ENCODE data around the gene CHD9. TPM values are rescaled to one million over a fixed set of nuclear protein-coding genes. Genes with fewer than 3 reads are reported as not detected.
"Not testable (repeated sequence)": the region's sequence is repeated elsewhere in the genome, so short reads cannot be mapped to it uniquely, and the experiment has no call there.

Gene CHD9
- total RNA-seq, 3 donors from 2014 or later: 65.4 to 95.9 (median 86.6) TPM

GRCh38 chr16:53320992-53321391 is 266.2 kb downstream of the CHD9 start:
- H3K9me3 ChIP-seq: no peaks in the 10 kb centered on the region
- TF ChIP-seq CTCF (IDR thresholded peaks at IDR 0.05): no peak
- ATAC-seq (no peak), DNase-seq (no peak)
- intact Hi-C loops (cut with DNase I, micrococcal nuclease): no loop called here
- no peak overlapping the region for H3K4me3 ChIP-seq
- peaks cover 5% of the 10 kb centered on the region for H3K36me3 ChIP-seq (ENCODE audit: low read depth)
- H3K4me1 ChIP-seq (ENCODE audit: low read depth): no peaks in the 10 kb centered on the region

- H3K4me3 ChIP-seq: no peak overlapping the region
- intact Hi-C loops (cut with DNase I, micrococcal nuclease): no loop called here
- no peak for ATAC-seq
- H3K36me3 ChIP-seq (ENCODE audit: low read depth): no peaks in the 10 kb centered on the region
- H3K9me3 ChIP-seq: no peaks in the 10 kb centered on the region
- TF ChIP-seq CTCF (IDR thresholded peaks at IDR 0.05): no peak
- H3K4me1 ChIP-seq (ENCODE audit: low read depth): no peaks in the 10 kb centered on the region
- DNase-seq: no peak
Measured at GRCh38 chr16:53323924-53324323, 269.1 kb downstream of the CHD9 start.

DNA sequence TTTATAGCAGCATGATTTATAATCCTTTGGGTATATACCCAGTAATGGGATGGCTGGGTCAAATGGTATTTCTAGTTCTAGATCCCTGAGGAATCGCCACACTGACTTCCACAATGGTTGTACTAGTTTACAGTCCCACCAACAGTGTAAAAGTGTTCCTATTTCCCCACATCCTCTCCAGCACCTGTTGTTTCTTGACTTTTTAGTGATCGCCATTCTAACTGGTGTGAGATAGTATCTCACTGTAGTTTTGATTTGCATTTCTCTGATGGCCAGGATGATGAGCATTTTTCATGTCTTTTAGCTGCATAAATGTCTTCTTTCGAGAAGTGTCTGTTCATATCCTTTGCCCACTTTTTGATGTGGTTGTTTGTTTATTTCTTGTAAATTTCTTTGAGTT is 276.2 kb downstream of the CHD9 start:
- ATAC-seq; H3K9me3 ChIP-seq; H3K4me3 ChIP-seq; H3K4me1 ChIP-seq (ENCODE audit: low read depth); intact Hi-C loops (cut with DNase I, micrococcal nuclease); DNase-seq; H3K36me3 ChIP-seq (ENCODE audit: low read depth): not testable (repeated sequence)

DNA sequence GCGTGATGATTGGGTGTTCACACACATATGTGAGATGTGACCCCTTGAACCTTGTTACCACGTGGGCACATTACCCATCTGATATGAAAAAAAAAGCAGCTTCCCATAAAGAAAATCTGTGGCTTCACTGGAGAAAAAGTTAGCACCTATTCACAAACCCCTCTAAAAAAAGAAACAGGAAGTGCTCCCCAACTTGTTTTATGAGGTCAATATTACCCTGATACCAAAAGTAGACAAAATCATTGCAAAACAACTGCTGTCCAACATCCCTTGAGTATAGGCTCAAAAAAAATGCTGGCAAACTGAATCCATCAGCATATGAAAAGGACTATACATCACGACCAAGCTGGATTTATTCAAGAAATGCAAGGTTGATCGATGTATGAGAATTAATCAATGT is 279.8 kb downstream of the CHD9 start:
- peaks cover 4% of the 10 kb centered on the region for H3K9me3 ChIP-seq
- H3K4me1 ChIP-seq (ENCODE audit: low read depth): no peaks in the 10 kb centered on the region
- intact Hi-C loops (cut with DNase I, micrococcal nuclease): no loop called here
- H3K36me3 ChIP-seq (ENCODE audit: low read depth): no peaks in the 10 kb centered on the region
- no peak for TF ChIP-seq CTCF (IDR thresholded peaks at IDR 0.05)
- ATAC-seq (no peak), DNase-seq (no peak)
- H3K4me3 ChIP-seq: no peak overlapping the region

- ATAC-seq (no peak), DNase-seq (no peak)
- intact Hi-C loops (cut with DNase I, micrococcal nuclease): no loop called here
- no peak for TF ChIP-seq CTCF (IDR thresholded peaks at IDR 0.05)
- no peak overlapping the region for H3K4me3 ChIP-seq
- no peaks in the 10 kb centered on the region for H3K36me3 ChIP-seq (ENCODE audit: low read depth)
- no peaks in the 10 kb centered on the region for H3K4me1 ChIP-seq (ENCODE audit: low read depth)
- H3K9me3 ChIP-seq: no peaks in the 10 kb centered on the region
Measured at GRCh38 chr16:53337294-53337693, 282.5 kb downstream of the CHD9 start.

GRCh38 chr16:53341792-53342191 is 287.0 kb downstream of the CHD9 start:
- ATAC-seq (no peak), DNase-seq (no peak)
- intact Hi-C loops (cut with DNase I, micrococcal nuclease): no loop called here
- Histone ChIP-seq H3K4me3 (no peak overlapping the region), H3K9me3 (no peaks in the 10 kb centered on the region), H3K36me3 (ENCODE audit: low read depth) (no peaks in the 10 kb centered on the region), H3K4me1 (ENCODE audit: low read depth) (no peaks in the 10 kb centered on the region)
- no peak for TF ChIP-seq CTCF (IDR thresholded peaks at IDR 0.05)

Data from mucosa of descending colon (tissue), 3 donors.